Activated CD4-positive, alpha-beta memory T cell treated with anti-CD3 and anti-CD28 coated beads for 36 hours (primary cell): Measurements from ENCODE around the gene NLN. TPM values are rescaled to one million over a fixed set of nuclear protein-coding genes. Genes with fewer than 3 reads are reported as not detected.

ENCODE experiments used
- CTCF ChIA-PET: fragments of 350-600 bp; sonication (Branson Sonifier 250); formaldehyde crosslinking; loops from one replicate; lab custom pipeline; 2021; ENCODE audit warnings: antibody characterized with exemption, inconsistent platforms; lab: Charles Lee
- POLR2A ChIA-PET: fragments of 350-600 bp; sonication (Branson Sonifier 250); formaldehyde crosslinking; loops from one replicate; lab custom pipeline; 2021; ENCODE audit warnings: antibody characterized with exemption; lab: Charles Lee
- DNase-seq: peaks from one replicate; pipeline ENCODE4 v3.0.0-alpha.2; 2020
- H3K27ac Mint-ChIP-seq: one replicate; pipeline ENCODE4 v1.8.0; 2021; ENCODE audit warnings: mixed read lengths
- H3K27me3 Mint-ChIP-seq: one replicate; pipeline ENCODE4 v1.8.0; 2021; ENCODE audit warnings: mixed read lengths
- H3K36me3 Mint-ChIP-seq: one replicate; pipeline ENCODE4 v1.8.0; 2021; ENCODE audit warnings: mixed read lengths
- H3K4me1 Mint-ChIP-seq: one replicate; pipeline ENCODE4 v1.8.0; 2021; ENCODE audit warnings: low read depth, mixed read lengths
- H3K4me3 Mint-ChIP-seq: one replicate; pipeline ENCODE4 v1.8.0; 2021; ENCODE audit warnings: mild to moderate bottlenecking, mixed read lengths
- H3K9me3 Mint-ChIP-seq: one replicate; pipeline ENCODE4 v1.8.0; 2021; ENCODE audit warnings: mixed read lengths
- intact Hi-C: fragments of 100-400 bp; cut with micrococcal nuclease; formaldehyde crosslinking; loops from one replicate; pipeline ENCODE4 v1.15.1; 2023
- total RNA-seq, 2 experiments: library from RNA; stranded (reverse); gene quantifications; one replicate each; pipeline ENCODE4 v1.2.3, GENCODE V29; 2021

The NLN gene
- total RNA-seq, 2 experiments from 2014 or later = 22.7 to 23.7 TPM

DNA sequence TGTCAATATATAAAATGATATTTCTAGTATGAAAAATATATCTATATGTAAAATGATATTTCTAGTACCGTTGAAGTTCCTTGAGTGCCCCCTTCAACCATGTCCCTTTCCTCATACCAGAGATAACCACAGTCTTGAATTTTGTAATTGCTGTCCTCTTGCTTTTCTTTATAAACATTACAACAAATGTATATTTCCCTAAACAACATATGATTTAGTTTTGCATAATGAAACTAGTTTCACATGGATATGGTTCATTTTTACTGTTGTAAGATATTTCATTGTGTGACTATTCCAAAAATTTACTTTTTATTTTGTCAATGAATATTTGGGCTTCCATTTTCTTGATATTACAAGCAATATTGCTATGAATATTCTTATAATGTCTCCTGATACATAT lies 14.0 kb downstream of the NLN start:
- Mint-ChIP-seq H3K27me3 (no peaks in the 10 kb centered on the region), H3K4me3 (no peak overlapping the region), H3K36me3 (peaks cover 2% of the 10 kb centered on the region), H3K27ac (no peak overlapping the region), H3K4me1 (peaks cover 12% of the 10 kb centered on the region), H3K9me3 (peaks cover 2% of the 10 kb centered on the region)
- ChIA-PET POLR2A (no interaction called here), CTCF (interaction anchor here (0.9 kb wide), 1 partner anchor 190 kb away, joined by 3 read pairs; the partner anchor contains the start of gene ERBIN)
- no peak for DNase-seq
- intact Hi-C loops = no loop called here

DNA sequence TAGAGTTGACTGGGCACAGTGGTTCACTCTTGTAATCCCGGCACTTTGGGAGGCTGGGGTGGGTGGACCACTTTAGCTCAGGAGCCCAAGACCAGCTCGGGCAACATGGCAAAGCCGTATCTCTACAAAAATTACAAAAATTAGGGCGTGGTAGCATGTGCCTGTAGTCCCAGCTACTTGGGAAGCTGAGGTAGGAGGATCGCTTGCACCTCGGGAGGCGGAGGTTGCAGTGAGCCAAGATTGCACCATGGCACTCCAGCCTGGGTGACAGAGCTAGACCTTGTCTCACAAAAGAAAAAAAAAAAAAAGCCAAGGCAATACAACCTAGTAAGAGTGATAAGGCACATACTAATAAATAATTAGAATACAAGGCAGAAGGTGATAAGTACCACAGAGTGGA lies 15.8 kb downstream of the NLN start:
- Mint-ChIP-seq H3K4me1 (peaks cover 18% of the 10 kb centered on the region), H3K4me3 (no peak overlapping the region), H3K9me3 (peaks cover 2% of the 10 kb centered on the region), H3K27me3 (no peaks in the 10 kb centered on the region), H3K36me3 (peaks cover 2% of the 10 kb centered on the region), H3K27ac (no peak overlapping the region)
- intact Hi-C loops = no loop called here
- ChIA-PET POLR2A (no interaction called here), CTCF (interaction anchor here (0.6 kb wide), 1 partner anchor 133 kb away, joined by 3 read pairs; no protein-coding TSS in a partner anchor)
- no peak for DNase-seq

DNA sequence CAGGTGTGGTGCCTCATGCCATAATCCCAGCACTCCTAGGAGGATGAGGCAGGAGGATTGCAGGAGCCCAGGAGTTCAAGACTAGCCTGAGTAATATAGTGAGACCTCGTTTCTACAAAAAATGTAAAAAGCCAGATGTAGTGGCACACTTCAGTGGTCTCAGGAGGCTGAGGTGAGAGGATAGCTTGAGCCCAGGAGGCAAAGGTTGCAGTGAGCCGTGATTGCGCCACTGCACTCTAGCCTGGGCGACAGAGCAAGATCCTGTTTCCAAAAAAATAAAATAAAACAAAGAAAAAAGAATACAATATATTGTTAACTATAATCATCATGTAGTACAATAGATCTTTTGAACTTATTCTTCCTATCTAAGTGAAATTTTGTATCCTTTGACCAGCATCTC lies 16.3 kb downstream of the NLN start:
- Mint-ChIP-seq H3K4me3 (no peak overlapping the region), H3K27me3 (no peaks in the 10 kb centered on the region), H3K36me3 (peaks cover 2% of the 10 kb centered on the region), H3K4me1 (peaks cover 20% of the 10 kb centered on the region), H3K27ac (no peak overlapping the region), H3K9me3 (peaks cover 2% of the 10 kb centered on the region)
- no peak for DNase-seq
- CTCF ChIA-PET = no interaction called here
- POLR2A ChIA-PET = no interaction called here
- intact Hi-C loops = no loop called here

DNA sequence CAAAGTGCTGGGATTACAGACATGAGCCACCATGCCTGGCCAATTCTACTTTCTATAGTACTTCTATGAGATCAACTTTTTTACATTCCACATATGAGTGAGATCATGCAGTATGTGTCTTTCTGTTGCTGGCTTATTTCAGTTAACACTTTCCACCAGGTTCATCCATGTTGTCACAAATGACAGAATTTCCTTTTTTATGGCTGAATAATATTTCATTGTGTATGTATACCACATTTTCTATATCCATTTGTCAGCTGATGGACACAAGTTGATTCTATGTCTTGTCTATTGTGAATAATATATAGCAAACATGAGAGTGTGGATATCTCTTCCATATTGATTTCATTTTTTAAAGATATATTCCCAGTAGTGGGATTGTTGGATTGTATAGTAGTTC lies 17.2 kb downstream of the NLN start:
- Mint-ChIP-seq H3K4me1 (peaks cover 20% of the 10 kb centered on the region), H3K27ac (no peak overlapping the region), H3K4me3 (no peak overlapping the region), H3K9me3 (peaks cover 2% of the 10 kb centered on the region), H3K36me3 (peaks cover 2% of the 10 kb centered on the region), H3K27me3 (no peaks in the 10 kb centered on the region)
- CTCF ChIA-PET = no interaction called here
- POLR2A ChIA-PET = no interaction called here
- DNase-seq = no peak
- intact Hi-C loops = no loop called here

DNA sequence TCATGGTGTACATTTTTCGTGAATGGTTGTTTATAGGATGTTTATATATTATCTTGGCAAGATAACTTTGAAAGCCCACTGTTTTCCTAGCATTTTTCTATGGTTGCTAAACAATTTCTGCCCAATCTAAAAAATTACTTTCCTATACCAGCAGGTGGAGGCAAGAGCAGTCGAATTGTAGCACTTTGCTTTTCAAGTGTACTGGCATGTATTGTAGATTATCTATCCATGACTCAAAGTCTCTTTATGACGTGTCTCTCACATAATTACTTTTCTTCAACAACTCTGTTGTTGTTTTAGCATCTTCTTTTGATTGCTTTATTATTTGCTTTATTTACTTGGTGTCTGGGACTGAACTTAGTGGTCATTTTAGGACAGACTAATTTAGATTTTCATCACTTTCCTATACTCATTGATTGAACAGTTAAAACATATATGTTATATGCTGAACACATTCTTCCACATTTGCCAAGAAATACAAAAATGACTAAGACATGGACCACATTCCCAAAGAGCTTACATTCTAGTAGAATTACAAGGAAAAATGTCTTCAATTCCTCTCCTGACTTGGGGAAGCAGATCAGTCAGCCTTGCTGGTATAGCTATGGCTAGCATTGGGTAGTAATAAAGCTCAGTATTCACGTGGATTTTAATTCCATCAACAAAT lies 20.7 kb downstream of the NLN start:
- Mint-ChIP-seq H3K4me3 (no peak overlapping the region), H3K27me3 (no peaks in the 10 kb centered on the region), H3K36me3 (peaks cover 2% of the 10 kb centered on the region), H3K27ac (no peak overlapping the region), H3K9me3 (peaks cover 2% of the 10 kb centered on the region), H3K4me1 (peaks cover 12% of the 10 kb centered on the region)
- intact Hi-C loops = loop anchor here (1.0 to 5.0 kb wide), 5 partner anchors 183 to 564 kb away; partner anchors contain the start of gene SREK1
- ChIA-PET POLR2A (no interaction called here), CTCF (interaction anchor here (0.6 to 2.4 kb wide), 8 partner anchors 10 to 564 kb away, joined by 3 to 7 read pairs (median 4); no protein-coding TSS in a partner anchor)
- DNase-seq = peak; percentile 42

DNA sequence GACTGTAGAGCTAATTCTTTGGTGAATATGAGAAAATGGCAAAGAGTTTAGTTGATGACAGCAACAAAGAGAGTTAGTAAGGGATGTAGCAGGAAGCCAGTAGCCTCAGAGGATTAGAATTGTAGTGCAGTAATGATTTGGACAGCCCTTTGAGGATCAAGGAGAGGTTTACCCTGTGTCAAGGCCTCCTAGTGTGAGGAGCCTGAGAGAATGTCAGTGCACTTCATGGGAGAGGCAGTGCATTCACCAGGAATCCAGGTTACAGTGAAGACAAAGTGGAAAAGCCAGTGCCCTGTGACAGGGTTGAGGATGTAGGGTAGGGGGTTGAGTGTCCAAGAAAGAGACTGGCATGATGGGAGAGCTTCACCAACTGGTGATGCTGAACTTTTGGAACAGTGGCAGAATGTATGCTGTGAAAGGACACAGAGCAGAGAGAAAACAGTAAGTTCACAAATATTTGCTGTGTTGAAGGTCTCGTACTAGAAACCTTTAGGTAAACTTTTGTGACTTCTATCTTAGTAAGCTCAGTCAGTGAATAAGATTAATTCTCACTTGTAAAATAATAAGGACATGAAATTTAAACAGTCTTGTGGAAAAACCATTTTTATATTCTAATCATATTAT lies 27.3 kb downstream of the NLN start:
- H3K36me3 Mint-ChIP-seq = no peaks in the 10 kb centered on the region
- no peak for DNase-seq
- no peaks in the 10 kb centered on the region for H3K4me1 Mint-ChIP-seq
- CTCF ChIA-PET = no interaction called here
- no peaks in the 10 kb centered on the region for H3K9me3 Mint-ChIP-seq
- POLR2A ChIA-PET = no interaction called here
- intact Hi-C loops = no loop called here
- no peak overlapping the region for H3K4me3 Mint-ChIP-seq
- no peaks in the 10 kb centered on the region for H3K27me3 Mint-ChIP-seq
- H3K27ac Mint-ChIP-seq = no peak overlapping the region

DNA sequence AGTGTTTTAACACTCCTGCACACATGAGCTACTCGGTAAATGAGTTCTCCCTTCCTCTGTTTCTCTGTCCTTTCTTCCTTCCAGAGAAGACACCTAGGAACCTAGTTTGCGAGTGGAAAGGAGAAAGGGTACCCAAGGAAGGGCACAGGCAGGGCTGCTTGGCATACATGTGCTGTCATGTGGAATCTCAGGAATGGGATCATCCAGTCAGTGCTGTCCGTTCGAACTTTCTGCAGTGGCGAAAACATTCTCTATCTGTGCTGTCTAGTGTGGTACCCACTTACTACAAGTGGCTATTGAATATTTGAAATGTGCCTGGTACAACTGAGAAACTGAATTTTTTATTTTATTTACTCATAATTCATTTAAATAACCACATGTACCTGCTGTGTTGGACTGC lies 28.0 kb downstream of the NLN start:
- ChIA-PET CTCF (no interaction called here), POLR2A (no interaction called here)
- intact Hi-C loops = no loop called here
- no peak for DNase-seq
- no peak overlapping the region for H3K27ac Mint-ChIP-seq
- no peaks in the 10 kb centered on the region for H3K27me3 Mint-ChIP-seq
- no peaks in the 10 kb centered on the region for H3K9me3 Mint-ChIP-seq
- H3K4me3 Mint-ChIP-seq = no peak overlapping the region
- no peaks in the 10 kb centered on the region for H3K4me1 Mint-ChIP-seq
- no peaks in the 10 kb centered on the region for H3K36me3 Mint-ChIP-seq

DNA sequence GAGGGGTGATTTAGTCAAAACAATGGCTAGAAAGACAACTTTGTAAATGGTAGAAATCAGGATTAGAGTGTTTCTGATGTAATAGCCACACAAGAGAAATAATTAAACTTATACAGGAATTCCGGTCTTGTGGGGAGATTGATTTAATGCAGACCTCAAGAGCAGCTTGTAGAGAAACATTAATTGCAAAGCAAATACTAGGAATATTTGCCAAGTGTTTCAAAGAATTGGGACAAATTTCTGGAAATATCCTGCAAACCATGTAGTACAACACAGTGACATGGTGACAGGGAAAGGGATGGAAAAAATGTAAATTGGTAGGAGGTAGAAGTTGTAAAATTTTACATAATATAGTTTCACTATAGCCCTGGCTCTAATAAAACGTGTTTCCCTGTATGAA lies 28.9 kb downstream of the NLN start:
- no peaks in the 10 kb centered on the region for H3K27me3 Mint-ChIP-seq
- CTCF ChIA-PET = no interaction called here
- DNase-seq = no peak
- H3K9me3 Mint-ChIP-seq = no peaks in the 10 kb centered on the region
- H3K4me3 Mint-ChIP-seq = no peak overlapping the region
- POLR2A ChIA-PET = no interaction called here
- intact Hi-C loops = no loop called here
- no peaks in the 10 kb centered on the region for H3K36me3 Mint-ChIP-seq
- no peaks in the 10 kb centered on the region for H3K4me1 Mint-ChIP-seq
- no peak overlapping the region for H3K27ac Mint-ChIP-seq

DNA sequence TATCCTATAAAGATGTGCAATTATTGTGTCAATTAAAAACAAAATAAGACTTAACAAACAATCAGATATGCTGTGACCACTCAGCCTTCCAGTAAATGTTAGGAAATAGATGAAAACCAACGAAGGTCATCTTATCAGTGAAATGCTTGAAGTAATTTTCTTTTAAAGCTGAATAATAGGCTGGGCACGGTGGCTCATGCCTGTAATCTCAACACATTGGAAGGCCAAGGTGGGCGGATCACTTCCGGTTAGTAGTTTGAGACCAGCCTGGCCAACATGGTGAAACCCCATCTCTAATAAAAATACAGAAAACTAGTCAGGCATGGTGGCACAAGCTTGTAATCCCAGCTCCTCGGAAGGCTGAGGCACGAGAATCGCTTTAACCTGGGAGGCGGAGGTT lies 31.2 kb downstream of the NLN start:
- POLR2A ChIA-PET = no interaction called here
- intact Hi-C loops = no loop called here
- H3K9me3 Mint-ChIP-seq = no peaks in the 10 kb centered on the region
- no peak overlapping the region for H3K4me3 Mint-ChIP-seq
- no peak overlapping the region for H3K27ac Mint-ChIP-seq
- no peaks in the 10 kb centered on the region for H3K36me3 Mint-ChIP-seq
- DNase-seq = no peak
- CTCF ChIA-PET = no interaction called here
- no peaks in the 10 kb centered on the region for H3K4me1 Mint-ChIP-seq
- H3K27me3 Mint-ChIP-seq = no peaks in the 10 kb centered on the region

DNA sequence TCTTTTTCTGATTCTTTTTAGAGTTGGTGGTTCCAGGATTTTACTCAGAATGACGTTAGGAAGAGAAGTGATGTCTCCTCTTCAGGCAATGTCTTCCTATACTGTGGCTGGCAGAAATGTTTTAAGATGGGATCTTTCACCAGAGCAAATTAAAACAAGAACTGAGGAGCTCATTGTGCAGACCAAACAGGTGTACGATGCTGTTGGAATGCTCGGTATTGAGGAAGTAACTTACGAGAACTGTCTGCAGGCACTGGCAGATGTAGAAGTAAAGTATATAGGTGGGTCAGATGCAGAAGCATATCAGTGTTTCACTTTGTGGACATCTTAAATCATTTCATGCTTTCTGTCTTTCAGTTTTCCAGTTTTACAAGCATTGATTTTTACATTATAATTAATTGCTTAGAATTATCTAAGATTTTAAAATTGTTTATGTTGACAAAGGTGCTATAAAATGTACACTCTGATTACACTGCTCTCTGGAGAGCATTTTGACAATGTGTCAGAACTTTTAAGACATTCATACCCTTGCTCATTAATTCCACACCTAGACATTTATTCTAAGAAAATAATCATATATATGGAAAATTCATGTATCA lies 36.6 kb downstream of the NLN start:
- peaks cover 3% of the 10 kb centered on the region for H3K4me1 Mint-ChIP-seq
- ChIA-PET CTCF (no interaction called here), POLR2A (no interaction called here)
- H3K27me3 Mint-ChIP-seq = no peaks in the 10 kb centered on the region
- no peaks in the 10 kb centered on the region for H3K9me3 Mint-ChIP-seq
- H3K27ac Mint-ChIP-seq = no peak overlapping the region
- H3K4me3 Mint-ChIP-seq = no peak overlapping the region
- intact Hi-C loops = no loop called here
- H3K36me3 Mint-ChIP-seq = no peaks in the 10 kb centered on the region
- DNase-seq = no peak

DNA sequence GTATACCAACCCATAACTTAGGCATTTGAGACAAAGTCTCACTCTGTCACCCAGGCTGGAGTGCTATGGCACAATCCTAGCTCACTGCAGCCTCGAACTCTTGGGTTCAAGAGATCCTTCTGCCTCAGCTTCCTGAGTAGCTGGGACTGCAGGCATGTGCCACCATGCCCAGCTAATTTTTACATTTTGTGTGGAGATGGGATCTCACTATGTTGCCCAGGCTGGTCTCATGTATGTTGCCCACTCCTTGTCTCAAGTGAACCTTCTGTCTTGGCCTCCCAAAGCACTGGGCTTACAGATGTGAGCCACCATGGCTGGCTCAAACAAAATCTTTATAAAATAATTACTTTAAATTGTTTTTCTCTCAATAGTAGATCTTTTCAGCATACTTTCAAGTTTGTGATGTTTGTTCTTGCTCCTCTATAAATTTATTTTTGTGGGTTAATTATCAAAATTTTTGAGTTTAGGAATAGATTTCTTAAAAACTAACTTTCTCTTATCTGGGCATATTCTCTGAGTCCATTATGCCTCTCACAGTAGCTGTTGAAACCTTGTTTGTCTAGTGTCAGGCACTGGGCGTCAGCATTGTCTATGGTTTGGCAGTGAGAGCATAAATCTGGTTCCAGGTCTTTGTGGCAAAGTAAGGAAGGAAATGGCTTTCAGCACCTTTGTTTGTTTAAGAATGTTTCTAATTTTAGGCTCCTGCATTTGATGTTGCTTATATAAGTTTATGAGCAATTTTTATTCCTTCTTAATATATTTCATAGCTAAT lies 38.7 kb downstream of the NLN start:
- Mint-ChIP-seq H3K27ac (no peak overlapping the region), H3K36me3 (no peaks in the 10 kb centered on the region), H3K9me3 (no peaks in the 10 kb centered on the region), H3K4me3 (no peak overlapping the region), H3K4me1 (peaks cover 3% of the 10 kb centered on the region), H3K27me3 (no peaks in the 10 kb centered on the region)
- intact Hi-C loops = no loop called here
- ChIA-PET POLR2A (no interaction called here), CTCF (interaction anchor here (0.6 to 1.3 kb wide), 4 partner anchors 8 to 546 kb away, joined by 3 to 4 read pairs (median 3); no protein-coding TSS in a partner anchor)
- DNase-seq = peak; percentile 51

DNA sequence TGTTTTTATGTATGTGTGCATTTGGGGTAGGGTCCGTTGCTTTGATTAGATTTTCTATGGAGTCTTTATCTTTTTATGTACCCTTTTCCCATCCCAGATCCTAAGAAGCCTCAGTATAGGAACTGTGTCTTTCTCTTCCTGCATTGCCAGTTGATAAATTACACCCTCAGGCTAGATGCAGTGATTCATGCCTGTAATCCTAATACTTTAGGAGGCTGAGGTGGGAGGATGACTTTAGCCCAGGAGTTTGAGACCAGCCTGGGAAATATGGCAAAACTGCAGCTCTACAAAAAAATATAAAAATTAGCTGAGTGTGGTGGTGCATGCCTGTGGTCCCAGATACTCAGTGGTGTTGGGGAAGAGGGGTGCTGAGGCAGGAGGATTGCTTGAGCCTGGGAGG lies 40.2 kb downstream of the NLN start:
- Mint-ChIP-seq H3K27ac (no peak overlapping the region), H3K36me3 (no peaks in the 10 kb centered on the region), H3K4me3 (no peak overlapping the region), H3K4me1 (peaks cover 5% of the 10 kb centered on the region), H3K9me3 (no peaks in the 10 kb centered on the region), H3K27me3 (no peaks in the 10 kb centered on the region)
- no peak for DNase-seq
- ChIA-PET POLR2A (no interaction called here), CTCF (no interaction called here)
- intact Hi-C loops = no loop called here
